Measurements from ENCODE around the gene GHR.

- no peak for TF ChIP-seq CTCF (IDR thresholded peaks at IDR 0.05)
- no peak for TF ChIP-seq POLR2A (IDR thresholded peaks at IDR 0.05)
- no peak for TF ChIP-seq POLR2AphosphoS5 (IDR thresholded peaks at IDR 0.05)
- TF ChIP-seq EP300 (IDR thresholded peaks at IDR 0.05): no peak
Observed at GRCh38 chr5:42624912-42625311, 201.7 kb downstream of the GHR start.
